Activated naive CD4-positive, alpha-beta T cell treated with anti-CD3 and anti-CD28 coated beads, Interleukin-2, amount 50 U/mL, for 72 hours (primary cell): ENCODE measurements around the gene MRPS9. TPM values are rescaled to one million over a fixed set of nuclear protein-coding genes. Genes with fewer than 3 reads are reported as not detected.

ENCODE experiments used
- ATAC-seq, 2 donors: fragments of 150-1000 bp; cut with Tn5 transposase; 2 replicates each; pipeline ENCODE4 v1.10.0; 2021; ENCODE audit warnings: mild to moderate bottlenecking in 2 of 2, moderate library complexity in 2 of 2
- DNase-seq, 2 donors: peaks; one replicate each; pipeline ENCODE4 v3.0.0; 2021 to 2022; ENCODE audit warnings: low spot score in 2 of 2
- H3K27ac Mint-ChIP-seq, 2 donors: one replicate each; pipeline ENCODE4 v1.8.0; 2022; ENCODE audit warnings: mild to moderate bottlenecking in 2 of 2, mixed read lengths in 2 of 2
- H3K36me3 Mint-ChIP-seq, 2 donors: one replicate each; pipeline ENCODE4 v1.8.0; 2022; ENCODE audit warnings: mixed read lengths in 2 of 2
- H3K9me3 Mint-ChIP-seq, 2 donors: one replicate each; pipeline ENCODE4 v1.8.0; 2022; ENCODE audit warnings: mixed read lengths in 2 of 2
- total RNA-seq, 2 donors: library from RNA; stranded (reverse); gene quantifications; one replicate each; pipeline ENCODE4 v1.2.3, GENCODE V29; 2022

MRPS9 gene
- 10 to 100 TPM; 36.0 to 36.8 TPM for total RNA-seq

GRCh38 chr2:105037572-105038382, at the start of gene MRPS9:
TSS of gene MRPS9 (plus strand) at chr2:105038069. CDS start at chr2:105038093, 24 bp downstream.
- ATAC-seq = peak; percentile 99
- H3K36me3 Mint-ChIP-seq = peaks cover 8 to 16% of the 10 kb centered on the region in 2 donors
- H3K9me3 Mint-ChIP-seq = no peaks in the 10 kb centered on the region
- DNase-seq = peak; percentile 95 to 97
- H3K27ac Mint-ChIP-seq = peak within 1 kb of the TSS; percentile 90 to 99

- no peak overlapping the region for H3K27ac Mint-ChIP-seq
- DNase-seq (no peak), ATAC-seq (no peak)
- H3K9me3 Mint-ChIP-seq = peaks cover 17 to 22% of the 10 kb centered on the region in 2 donors
- peaks cover 0 to 18% of the 10 kb centered on the region in 2 donors for H3K36me3 Mint-ChIP-seq
These were observed 32.5 kb upstream of the MRPS9 start for GRCh38 chr2:105005181-105005951.

GRCh38 chr2:105007367-105007766, 30.5 kb upstream of the MRPS9 start:
- Mint-ChIP-seq H3K27ac (no peak overlapping the region), H3K9me3 (peaks cover 17 to 18% of the 10 kb centered on the region in 2 donors), H3K36me3 (peaks cover 0 to 18% of the 10 kb centered on the region in 2 donors)
- DNase-seq (no peak), ATAC-seq (no peak)

GRCh38 chr2:105032476-105032875, 5.4 kb upstream of the MRPS9 start:
- no peak for ATAC-seq
- Mint-ChIP-seq H3K9me3 (no peaks in the 10 kb centered on the region), H3K27ac (no peak overlapping the region), H3K36me3 (peaks cover 0 to 4% of the 10 kb centered on the region in 2 donors)
- DNase-seq = no peak

GRCh38 chr2:105034170-105034569, 3.7 kb upstream of the MRPS9 start:
- ATAC-seq (no peak), DNase-seq (no peak)
- Mint-ChIP-seq H3K36me3 (peaks cover 8 to 16% of the 10 kb centered on the region in 2 donors), H3K9me3 (no peaks in the 10 kb centered on the region), H3K27ac (no peak overlapping the region)

GRCh38 chr2:105038383-105039061, 653 bp downstream of the MRPS9 start:
- ATAC-seq (peak in 1 of 2 donors; percentile 1), DNase-seq (peak in 1 of 2 donors; percentile 56)
- Mint-ChIP-seq H3K36me3 (peaks cover 8 to 16% of the 10 kb centered on the region in 2 donors), H3K27ac (peak overlapping the region; percentile 90 to 99), H3K9me3 (no peaks in the 10 kb centered on the region)

GRCh38 chr2:105039559-105039958, 1.7 kb downstream of the MRPS9 start:
- Mint-ChIP-seq H3K27ac (no peak overlapping the region), H3K36me3 (peaks cover 8 to 16% of the 10 kb centered on the region in 2 donors), H3K9me3 (no peaks in the 10 kb centered on the region)
- ATAC-seq (no peak), DNase-seq (no peak)

- H3K36me3 Mint-ChIP-seq = peaks cover 17 to 21% of the 10 kb centered on the region in 2 donors
These were observed 4.3 kb downstream of the MRPS9 start for GRCh38 chr2:105042189-105042588.

GRCh38 chr2:105052773-105053172, 14.9 kb downstream of the MRPS9 start:
- DNase-seq (no peak), ATAC-seq (no peak)
- peaks cover 30 to 49% of the 10 kb centered on the region in 2 donors for H3K36me3 Mint-ChIP-seq
- H3K9me3 Mint-ChIP-seq = peaks cover 0 to 7% of the 10 kb centered on the region in 2 donors
- no peak overlapping the region for H3K27ac Mint-ChIP-seq

More at GRCh38 chr2:105042189-105042588, 4.3 kb downstream of the MRPS9 start:
- Mint-ChIP-seq H3K27ac (no peak overlapping the region), H3K9me3 (peaks cover 0 to 4% of the 10 kb centered on the region in 2 donors)
- ATAC-seq (no peak), DNase-seq (no peak)

- Mint-ChIP-seq H3K36me3 (peaks cover 23 to 39% of the 10 kb centered on the region in 2 donors), H3K27ac (no peak overlapping the region), H3K9me3 (peaks cover 0 to 4% of the 10 kb centered on the region in 2 donors)
- ATAC-seq (no peak), DNase-seq (no peak)
These were observed 17.7 kb downstream of the MRPS9 start for GRCh38 chr2:105055613-105056012.

- no peak for ATAC-seq
- Mint-ChIP-seq H3K36me3 (peaks cover 17 to 34% of the 10 kb centered on the region in 2 donors), H3K27ac (peak overlapping the region in 1 of 2 donors; percentile 61), H3K9me3 (peaks cover 0 to 4% of the 10 kb centered on the region in 2 donors)
- no peak for DNase-seq
These were observed 18.4 kb downstream of the MRPS9 start for GRCh38 chr2:105056245-105056644.

GRCh38 chr2:105057005-105057404, 19.1 kb downstream of the MRPS9 start:
- DNase-seq = no peak
- peaks cover 11 to 28% of the 10 kb centered on the region in 2 donors for H3K36me3 Mint-ChIP-seq
- H3K9me3 Mint-ChIP-seq = peaks cover 0 to 3% of the 10 kb centered on the region in 2 donors
- ATAC-seq = no peak
- H3K27ac Mint-ChIP-seq = no peak overlapping the region

GRCh38 chr2:105061560-105061959, 23.7 kb downstream of the MRPS9 start:
- DNase-seq (no peak), ATAC-seq (no peak)
- H3K36me3 Mint-ChIP-seq = peaks cover 4 to 8% of the 10 kb centered on the region in 2 donors
- H3K9me3 Mint-ChIP-seq = no peaks in the 10 kb centered on the region
- H3K27ac Mint-ChIP-seq = no peak overlapping the region

GRCh38 chr2:105062158-105062557, 24.3 kb downstream of the MRPS9 start:
- H3K36me3 Mint-ChIP-seq = peaks cover 4 to 8% of the 10 kb centered on the region in 2 donors
- no peaks in the 10 kb centered on the region for H3K9me3 Mint-ChIP-seq
- DNase-seq (no peak), ATAC-seq (no peak)
- no peak overlapping the region for H3K27ac Mint-ChIP-seq

GRCh38 chr2:105068387-105068786, 30.5 kb downstream of the MRPS9 start:
- ATAC-seq (no peak), DNase-seq (no peak)
- Mint-ChIP-seq H3K36me3 (no peaks in the 10 kb centered on the region), H3K27ac (no peak overlapping the region), H3K9me3 (no peaks in the 10 kb centered on the region)

GRCh38 chr2:105068875-105069274, 31.0 kb downstream of the MRPS9 start:
- Mint-ChIP-seq H3K9me3 (no peaks in the 10 kb centered on the region), H3K36me3 (no peaks in the 10 kb centered on the region), H3K27ac (no peak overlapping the region)
- no peak for ATAC-seq
- DNase-seq = no peak
